Measurements from ENCODE around the gene PASK.
"Not testable (repeated sequence)": the region's sequence is repeated elsewhere in the genome, so short reads cannot be mapped to it uniquely, and the experiment has no call there.

The PASK gene

GRCh38 chr2:241095594-241096290 is 53.5 kb downstream of the PASK start:
- TF ChIP-seq, protein P1, sequence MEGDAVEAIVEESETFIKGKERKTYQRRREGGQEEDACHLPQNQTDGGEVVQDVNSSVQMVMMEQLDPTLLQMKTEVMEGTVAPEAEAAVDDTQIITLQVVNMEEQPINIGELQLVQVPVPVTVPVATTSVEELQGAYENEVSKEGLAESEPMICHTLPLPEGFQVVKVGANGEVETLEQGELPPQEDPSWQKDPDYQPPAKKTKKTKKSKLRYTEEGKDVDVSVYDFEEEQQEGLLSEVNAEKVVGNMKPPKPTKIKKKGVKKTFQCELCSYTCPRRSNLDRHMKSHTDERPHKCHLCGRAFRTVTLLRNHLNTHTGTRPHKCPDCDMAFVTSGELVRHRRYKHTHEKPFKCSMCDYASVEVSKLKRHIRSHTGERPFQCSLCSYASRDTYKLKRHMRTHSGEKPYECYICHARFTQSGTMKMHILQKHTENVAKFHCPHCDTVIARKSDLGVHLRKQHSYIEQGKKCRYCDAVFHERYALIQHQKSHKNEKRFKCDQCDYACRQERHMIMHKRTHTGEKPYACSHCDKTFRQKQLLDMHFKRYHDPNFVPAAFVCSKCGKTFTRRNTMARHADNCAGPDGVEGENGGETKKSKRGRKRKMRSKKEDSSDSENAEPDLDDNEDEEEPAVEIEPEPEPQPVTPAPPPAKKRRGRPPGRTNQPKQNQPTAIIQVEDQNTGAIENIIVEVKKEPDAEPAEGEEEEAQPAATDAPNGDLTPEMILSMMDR (IDR thresholded peaks at IDR 0.05; ENCODE audit: low read depth, low read length), result no peak
- in situ Hi-C loops (cut with HindIII; ENCODE audit: low sequenced_read_pairs), result no loop called here
- DNase-seq (ENCODE audit: low read depth, low spot score), result no peak
- H3K4me3 ChIP-seq (ENCODE audit: low read depth, low read length), result no peak overlapping the region

GRCh38 chr2:241094924-241095420 is 54.3 kb downstream of the PASK start:
- TF ChIP-seq, protein P1 (IDR thresholded peaks at IDR 0.05; ENCODE audit: low read depth, low read length), result no peak
- DNase-seq (ENCODE audit: low read depth, low spot score), result no peak
- no peak overlapping the region for H3K4me3 ChIP-seq (ENCODE audit: low read depth, low read length)
- in situ Hi-C loops (cut with HindIII; ENCODE audit: low sequenced_read_pairs), result no loop called here

DNA sequence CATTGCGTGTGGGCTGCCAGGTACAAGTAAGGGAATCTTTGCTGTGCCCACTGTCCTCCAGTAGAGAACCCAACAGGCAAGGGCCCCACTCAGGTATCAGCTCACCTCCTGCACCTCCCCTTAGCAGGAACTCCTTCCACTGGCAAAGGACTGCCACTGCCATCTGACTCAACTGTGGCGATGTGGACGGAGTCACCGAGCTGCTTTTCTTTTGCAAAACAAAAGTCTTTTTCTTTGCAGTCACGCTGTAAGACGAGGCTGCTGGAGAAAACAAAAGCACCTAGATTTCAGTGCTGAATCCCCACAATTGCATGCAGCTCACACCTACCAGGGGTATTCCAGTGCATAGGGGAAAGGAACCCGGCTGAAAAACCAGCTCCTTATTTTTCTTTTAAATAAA is 55.1 kb downstream of the PASK start:
- no peak overlapping the region for H3K4me3 ChIP-seq (ENCODE audit: low read depth, low read length)
- TF ChIP-seq, protein P1 (IDR thresholded peaks at IDR 0.05; ENCODE audit: low read depth, low read length), result no peak
- in situ Hi-C loops (cut with HindIII; ENCODE audit: low sequenced_read_pairs), result no loop called here
- DNase-seq (ENCODE audit: low read depth, low spot score), result no peak

DNA sequence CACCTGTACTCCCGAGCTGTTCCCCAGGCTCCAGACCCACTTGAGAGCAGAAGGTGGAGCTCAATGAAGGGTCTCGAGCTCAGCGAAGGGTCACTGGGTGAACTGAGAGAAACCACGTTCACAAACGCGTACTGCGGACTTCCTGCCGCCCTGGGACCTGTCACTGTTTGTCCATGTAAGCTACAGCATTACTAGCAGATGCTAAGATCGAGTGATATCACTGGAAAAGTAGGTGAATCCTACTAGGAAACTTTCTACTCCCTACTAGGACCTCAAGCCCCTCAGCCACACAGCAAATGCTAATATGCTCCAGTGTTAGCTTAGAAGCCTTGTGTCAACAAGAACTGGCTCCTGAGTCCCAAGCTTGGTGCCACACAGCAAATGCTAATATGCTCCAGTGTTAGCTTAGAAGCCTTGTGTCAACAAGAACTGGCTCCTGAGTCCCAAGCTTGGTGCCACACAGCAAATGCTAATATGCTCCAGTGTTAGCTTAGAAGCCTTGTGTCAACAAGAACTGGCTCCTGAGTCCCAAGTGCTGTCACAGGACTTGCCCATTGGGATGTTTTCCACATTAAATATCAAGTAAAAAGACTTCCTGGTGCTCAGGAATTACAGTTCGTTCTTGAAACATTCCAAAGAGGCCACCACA is 56.0 kb downstream of the PASK start:
- in situ Hi-C loops (cut with HindIII; ENCODE audit: low sequenced_read_pairs); DNase-seq (ENCODE audit: low read depth, low spot score); H3K4me3 ChIP-seq (ENCODE audit: low read depth, low read length): not testable (repeated sequence)

DNA sequence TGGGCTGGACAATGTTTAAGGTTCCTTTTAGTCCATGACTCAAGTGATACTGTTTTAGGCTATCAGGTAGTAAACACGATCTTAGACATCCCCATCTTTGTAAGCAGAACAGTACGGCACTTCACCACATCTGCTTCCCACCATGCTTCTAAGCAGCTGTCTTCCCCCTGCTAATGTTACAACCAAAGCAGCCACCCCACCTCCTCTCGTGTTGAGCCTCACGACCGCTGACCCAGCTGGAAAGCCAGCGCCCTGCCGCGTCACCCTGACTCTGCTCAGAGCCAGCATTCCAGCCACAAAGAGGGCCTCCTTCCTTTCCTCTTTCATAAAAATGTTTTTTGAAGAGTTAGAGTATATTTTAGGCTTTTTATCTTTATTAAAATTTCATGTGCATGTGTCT is 56.6 kb downstream of the PASK start:
- no peak for DNase-seq (ENCODE audit: low read depth, low spot score)
- TF ChIP-seq, protein P1 (IDR thresholded peaks at IDR 0.05; ENCODE audit: low read depth, low read length), result no peak
- no peak overlapping the region for H3K4me3 ChIP-seq (ENCODE audit: low read depth, low read length)
- in situ Hi-C loops (cut with HindIII; ENCODE audit: low sequenced_read_pairs), result no loop called here

DNA sequence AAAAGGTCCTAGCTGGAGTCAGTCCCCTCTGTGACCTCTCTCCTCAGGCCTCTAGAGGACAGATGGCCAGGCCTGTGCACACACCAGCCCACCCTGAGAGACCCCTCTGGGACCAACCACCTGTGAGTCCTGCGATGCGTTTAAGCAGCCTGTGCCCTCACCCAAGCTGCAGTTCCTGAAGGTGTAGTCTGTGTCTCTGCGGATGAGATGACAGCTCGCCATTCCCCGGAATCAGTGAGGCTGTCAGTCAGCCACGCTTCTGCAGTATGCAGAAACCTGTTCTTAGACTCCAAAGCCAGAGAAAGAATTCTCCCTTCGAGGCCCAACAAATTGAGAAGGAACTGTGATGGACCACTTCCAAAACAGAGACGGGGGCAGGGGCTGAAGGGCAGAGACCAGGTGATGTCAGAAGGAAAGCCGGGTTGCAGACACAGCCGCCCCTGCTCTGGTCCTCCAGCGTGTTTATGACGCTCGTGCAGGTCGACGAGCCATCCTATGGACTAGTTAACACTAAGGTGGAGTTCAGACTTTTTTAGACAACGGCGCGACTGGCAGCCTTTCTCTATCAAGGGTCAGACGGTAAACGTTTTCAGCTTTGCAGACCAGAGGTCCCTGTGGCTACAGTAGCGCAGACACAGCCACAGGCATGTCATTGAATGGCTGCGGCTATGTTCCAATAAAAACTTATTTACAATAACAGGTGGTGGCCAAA is 57.4 kb downstream of the PASK start:
- in situ Hi-C loops (cut with HindIII; ENCODE audit: low sequenced_read_pairs), result no loop called here
- no peak for DNase-seq (ENCODE audit: low read depth, low spot score)
- no peak overlapping the region for H3K4me3 ChIP-seq (ENCODE audit: low read depth, low read length)
- TF ChIP-seq, protein P1 (IDR thresholded peaks at IDR 0.05; ENCODE audit: low read depth, low read length), result no peak

- DNase-seq (ENCODE audit: low read depth, low spot score), result no peak
- TF ChIP-seq, protein P1 (IDR thresholded peaks at IDR 0.05; ENCODE audit: low read depth, low read length), result no peak
- no peak overlapping the region for H3K4me3 ChIP-seq (ENCODE audit: low read depth, low read length)
- in situ Hi-C loops (cut with HindIII; ENCODE audit: low sequenced_read_pairs), result no loop called here
Observed at GRCh38 chr2:241091201-241091600, 58.1 kb downstream of the PASK start.

Data from astrocyte of the spinal cord (primary cell).